GM19395 (cell line): Measurements from ENCODE around the gene FLOT2.
"Not testable (repeated sequence)": the region's sequence is repeated elsewhere in the genome, so short reads cannot be mapped to it uniquely, and the experiment has no call there.

ENCODE experiments used
- ATAC-seq: cut with Tn5 transposase; IDR thresholded peaks from one replicate; pipeline ENCODE4 v1.9.1; 2021; ENCODE audit warnings: mild to moderate bottlenecking, moderate library complexity; ENCODE audit not compliant: unreplicated experiment

The FLOT2 gene

DNA sequence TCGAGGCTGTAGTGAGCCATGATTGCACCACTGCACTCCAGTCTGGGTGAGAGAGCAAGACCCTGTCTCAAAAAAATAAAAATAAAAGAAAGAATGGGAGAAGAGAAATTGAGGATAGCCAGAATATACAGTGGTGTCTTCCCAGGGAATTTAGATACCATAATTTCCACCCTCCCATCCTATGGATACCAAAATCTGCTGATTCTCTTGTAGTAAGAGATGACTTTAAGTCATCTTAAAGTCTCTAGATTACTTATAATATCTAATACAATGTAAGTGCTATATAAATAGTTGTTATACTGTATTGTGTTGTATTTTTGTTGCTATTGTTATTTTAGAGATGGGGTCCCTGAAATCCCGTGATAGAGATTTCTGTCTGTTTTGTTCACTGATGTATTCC, 44.2 kb downstream of the FLOT2 start:
- ATAC-seq = no peak

DNA sequence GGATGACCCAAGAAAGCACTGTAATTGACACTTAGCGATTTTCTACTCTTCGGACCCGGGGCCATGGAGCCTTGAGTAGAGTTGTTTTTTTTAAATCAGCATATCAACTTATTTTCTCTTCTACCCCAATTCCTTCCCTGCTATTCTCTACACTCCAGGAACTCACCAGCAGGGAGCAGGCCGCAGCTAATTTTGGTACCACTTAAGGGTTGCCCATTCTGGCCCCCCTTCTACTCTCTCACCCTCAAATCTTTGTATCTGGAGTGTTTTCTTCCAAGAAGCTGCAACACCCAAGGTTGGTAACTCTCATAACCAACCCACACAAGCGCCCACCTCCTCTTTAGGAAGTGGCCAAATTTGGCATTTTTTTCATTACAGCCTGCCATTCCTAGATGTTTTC, 48.3 kb downstream of the FLOT2 start:
- no peak for ATAC-seq

DNA sequence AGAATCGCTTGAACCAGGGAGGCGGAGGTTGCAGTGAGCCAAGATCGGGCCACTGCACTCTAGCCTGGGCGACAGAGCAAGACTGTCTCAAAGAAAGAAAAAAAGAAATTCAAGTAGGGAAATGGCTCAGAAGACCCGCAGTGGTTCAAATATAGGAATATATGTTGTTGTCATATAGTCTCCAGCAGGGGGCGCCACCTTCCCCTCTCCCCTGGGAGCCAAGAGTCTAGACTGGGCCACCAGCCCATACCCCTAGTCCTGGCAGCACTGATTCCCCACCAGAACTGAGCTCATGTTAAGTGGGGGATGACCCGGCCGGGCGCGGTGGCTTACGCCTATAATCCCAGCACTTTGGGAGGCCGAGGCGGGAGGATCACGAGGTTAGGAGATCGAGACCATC, 48.9 kb downstream of the FLOT2 start:
- ATAC-seq = not testable (repeated sequence)

DNA sequence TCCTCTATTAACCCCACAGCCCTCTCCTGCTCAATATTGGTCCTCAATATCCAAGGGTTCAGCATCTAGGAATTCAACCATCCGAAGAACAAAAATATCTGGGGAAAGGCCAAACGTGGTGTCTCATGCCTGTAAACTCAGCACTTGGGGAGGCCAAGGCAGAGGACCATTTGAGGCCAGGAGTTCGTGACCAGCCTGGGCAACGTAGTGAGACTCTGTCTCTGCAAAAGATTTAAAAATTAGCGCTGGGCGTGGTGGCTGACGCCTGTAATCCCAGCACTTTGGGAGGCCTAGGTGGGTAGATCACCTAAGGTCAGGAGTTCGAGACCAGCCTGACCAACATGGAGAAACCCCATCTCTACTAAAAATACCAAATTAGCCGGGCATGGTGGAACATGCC, 50.8 kb downstream of the FLOT2 start:
- not testable (repeated sequence) for ATAC-seq

DNA sequence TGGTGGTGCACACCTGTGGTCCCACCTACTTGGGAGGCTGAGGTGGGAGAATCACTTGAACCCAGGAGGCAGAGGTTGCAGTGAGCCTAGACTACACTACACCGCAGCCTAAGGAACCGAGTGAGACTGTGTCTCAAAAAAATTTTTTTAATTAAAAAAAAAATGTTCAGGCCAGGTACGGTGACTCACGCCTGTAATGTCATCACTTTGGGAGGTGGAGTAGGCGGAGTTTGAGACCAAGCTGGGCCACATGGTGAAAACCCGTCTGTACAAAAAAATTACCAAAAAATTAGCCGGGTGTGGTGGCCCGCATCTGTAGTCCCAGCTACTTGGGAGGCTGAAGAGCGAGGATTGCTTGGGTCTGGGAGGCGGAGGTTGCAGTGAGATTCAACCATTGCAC, 51.3 kb downstream of the FLOT2 start:
- ATAC-seq = no peak

DNA sequence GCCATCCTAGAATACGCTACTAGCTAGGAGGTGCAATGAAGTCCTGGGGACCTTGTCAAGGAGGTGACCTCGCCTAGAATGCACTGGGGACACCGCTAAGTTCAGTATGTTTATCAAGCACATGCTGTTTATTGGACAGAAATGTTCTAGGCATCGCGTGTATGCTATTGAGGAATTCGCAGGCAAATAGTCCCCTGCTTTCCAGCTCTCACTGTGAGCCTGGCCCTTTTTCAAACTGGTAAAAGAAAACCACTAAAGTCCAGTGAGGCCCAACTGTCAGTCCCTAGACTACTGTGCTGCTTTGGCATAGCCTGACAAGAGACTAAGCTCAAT, 53.8 kb downstream of the FLOT2 start:
- no peak for ATAC-seq

DNA sequence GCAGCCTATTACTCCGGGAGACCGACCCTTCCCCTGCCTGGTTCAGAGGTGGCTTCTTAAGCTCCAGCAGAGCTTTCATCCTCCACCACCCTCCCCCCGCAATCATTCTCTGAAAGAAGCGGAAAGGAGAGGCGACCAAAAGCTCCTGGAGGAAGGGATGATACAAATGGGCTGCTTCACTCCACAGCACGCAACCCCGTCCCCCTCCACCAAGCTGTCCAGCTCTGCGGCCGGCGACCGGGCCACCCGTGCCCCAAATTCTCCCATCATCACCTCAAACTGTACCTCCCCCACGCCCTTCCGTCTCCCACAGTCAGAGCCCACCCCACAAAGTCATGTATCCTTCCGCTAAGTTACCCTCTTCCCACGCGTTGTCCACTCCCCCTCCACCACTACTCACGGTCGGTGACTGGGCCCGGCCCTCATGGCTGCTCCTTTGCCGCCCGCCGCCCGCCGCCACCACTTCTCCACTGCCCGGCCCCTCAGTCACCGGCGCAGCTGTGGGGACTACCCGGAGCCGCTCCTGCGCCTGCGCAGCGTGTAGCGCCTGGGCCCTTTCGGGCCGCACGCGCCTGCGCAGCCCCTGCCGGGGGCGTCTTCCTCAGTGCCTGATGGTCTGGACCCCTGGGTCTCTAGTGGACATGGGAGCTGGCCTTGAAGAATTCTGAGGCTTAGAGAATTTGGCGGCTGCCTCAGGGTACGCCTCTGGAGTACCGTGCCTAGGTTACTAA, 55.1 kb downstream of the FLOT2 start, which contains the start of gene FAM222B:
Gene FAM222B, minus strand, starts transcription at position 509 of the 731 bp plus-strand sequence. CDS start 76,123 bp downstream, outside the sequence.
- ATAC-seq = no peak

DNA sequence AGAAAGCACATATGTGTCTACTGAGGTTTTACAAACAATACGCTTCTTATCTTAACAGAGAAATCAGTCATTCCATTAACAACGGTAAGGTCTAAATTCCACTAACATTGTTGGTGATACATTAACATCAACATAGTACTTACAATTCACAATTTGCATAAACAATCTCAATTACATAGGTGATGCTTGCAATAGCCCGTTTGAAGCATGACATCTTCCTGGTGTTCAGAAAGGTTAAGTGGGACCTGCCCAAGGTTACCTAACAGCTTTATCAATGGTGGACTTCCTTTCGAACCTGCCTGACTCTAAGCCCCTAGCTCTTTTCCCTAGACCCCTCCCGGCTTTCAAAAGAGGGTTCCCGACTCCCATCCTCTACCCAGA, 55.6 kb downstream of the FLOT2 start:
- ATAC-seq = no peak

DNA sequence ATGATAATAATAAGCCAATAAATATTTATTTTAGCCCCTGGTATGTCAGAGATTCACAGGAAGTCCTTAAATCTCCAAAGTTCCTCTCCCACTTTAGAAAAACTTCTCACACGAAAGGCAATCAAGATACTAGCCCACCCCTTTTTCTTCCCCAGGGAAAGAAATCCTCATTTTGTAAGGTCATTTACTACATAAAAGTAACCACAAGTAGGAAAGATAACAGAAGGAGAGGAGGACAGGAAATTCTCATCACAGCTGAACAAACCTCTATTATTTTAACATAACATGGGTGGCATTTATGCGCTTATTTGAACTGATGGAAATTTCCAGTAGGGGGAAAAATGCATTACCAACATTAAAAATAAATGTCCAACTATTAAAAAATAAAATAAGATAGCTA, 58.3 kb downstream of the FLOT2 start:
- no peak for ATAC-seq

DNA sequence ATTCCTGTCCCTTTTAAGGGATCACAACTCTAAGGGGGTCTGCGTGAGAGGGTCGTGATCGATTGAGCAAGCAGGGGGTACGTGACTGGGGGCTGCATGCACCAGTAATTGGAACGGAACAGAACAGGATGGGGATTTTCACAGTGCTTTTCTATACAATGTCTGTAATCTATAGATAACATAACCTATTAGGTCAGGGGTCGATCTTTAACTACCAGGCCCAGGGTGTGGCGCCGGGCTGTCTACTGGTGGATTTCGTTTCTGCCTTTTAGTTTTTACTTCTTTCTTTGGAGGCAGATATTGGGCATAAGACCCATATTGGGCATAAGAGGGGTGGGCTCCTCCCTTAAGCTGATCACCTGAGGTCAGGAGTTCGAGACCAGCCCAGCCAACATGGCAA, 61.0 kb downstream of the FLOT2 start:
- ATAC-seq = not testable (repeated sequence)

DNA sequence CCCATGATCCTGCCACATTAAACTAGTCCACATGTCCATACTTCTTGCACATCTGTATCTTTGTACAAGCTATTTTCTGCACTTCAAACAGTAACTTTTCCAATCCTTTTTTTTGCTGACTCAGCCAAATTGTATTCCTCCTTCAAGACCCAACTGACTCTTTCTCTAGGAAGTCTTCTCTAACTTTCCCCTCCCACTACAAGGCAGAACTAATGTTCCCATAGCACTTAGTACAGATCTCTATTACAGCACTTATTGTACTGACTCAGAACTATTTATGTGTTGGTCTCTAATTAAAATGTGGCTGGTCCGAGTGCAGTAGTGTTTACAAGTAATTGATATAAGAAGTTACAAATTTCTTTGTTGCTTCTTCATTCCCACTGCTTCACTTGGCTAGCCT, 63.1 kb downstream of the FLOT2 start:
- ATAC-seq = no peak
